ENCODE measurements around the gene LILRA1.
"Not testable (repeated sequence)": the region's sequence is repeated elsewhere in the genome, so short reads cannot be mapped to it uniquely, and the experiment has no call there.

DNA sequence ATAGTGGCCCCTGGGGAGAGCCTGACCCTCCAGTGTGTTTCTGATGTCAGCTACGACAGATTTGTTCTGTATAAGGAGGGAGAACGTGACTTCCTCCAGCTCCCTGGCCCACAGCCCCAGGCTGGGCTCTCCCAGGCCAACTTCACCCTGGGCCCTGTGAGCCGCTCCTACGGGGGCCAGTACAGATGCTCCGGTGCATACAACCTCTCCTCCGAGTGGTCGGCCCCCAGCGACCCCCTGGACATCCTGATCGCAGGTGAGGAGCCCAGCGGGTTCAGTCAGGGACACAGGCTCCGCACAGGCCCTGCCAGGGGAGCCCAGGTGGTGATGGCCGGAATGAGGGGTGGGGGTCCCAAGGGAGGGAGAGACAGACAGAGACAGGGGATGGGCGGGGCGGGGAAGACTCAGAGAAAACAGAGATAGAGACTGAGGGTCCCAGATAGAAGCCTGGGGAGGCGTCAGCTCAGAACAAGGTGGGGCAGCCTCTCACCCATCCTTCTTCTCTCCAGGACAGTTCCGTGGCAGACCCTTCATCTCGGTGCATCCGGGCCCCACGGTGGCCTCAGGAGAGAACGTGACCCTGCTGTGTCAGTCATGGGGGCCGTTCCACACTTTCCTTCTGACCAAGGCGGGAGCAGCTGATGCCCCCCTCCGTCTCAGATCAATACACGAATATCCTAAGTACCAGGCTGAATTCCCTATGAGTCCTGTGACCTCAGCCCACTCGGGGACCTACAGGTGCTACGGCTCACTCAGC lies 2.4 kb downstream of the LILRA1 start:
- not testable (repeated sequence) for TF ChIP-seq ZNF12 (CRISPR knock-in tag; IDR thresholded peaks at IDR 0.05); ELF1 (tag; IDR thresholded peaks at IDR 0.05); RFX1 (IDR thresholded peaks at IDR 0.05); JUN (IDR thresholded peaks at IDR 0.05; ENCODE audit: borderline replicate concordance, low read depth, low read length); JUN (CRISPR knock-in tag; IDR thresholded peaks at IDR 0.05; ENCODE audit: borderline replicate concordance); SIN3A (IDR thresholded peaks at IDR 0.05; ENCODE audit: borderline replicate concordance in 2 of 2, control insufficient read depth in 1 of 2, low read depth in 2 of 2, low read length in 2 of 2); SREBF2 (CRISPR knock-in tag; IDR thresholded peaks at IDR 0.05)
- TF ChIP-seq, protein P1, sequence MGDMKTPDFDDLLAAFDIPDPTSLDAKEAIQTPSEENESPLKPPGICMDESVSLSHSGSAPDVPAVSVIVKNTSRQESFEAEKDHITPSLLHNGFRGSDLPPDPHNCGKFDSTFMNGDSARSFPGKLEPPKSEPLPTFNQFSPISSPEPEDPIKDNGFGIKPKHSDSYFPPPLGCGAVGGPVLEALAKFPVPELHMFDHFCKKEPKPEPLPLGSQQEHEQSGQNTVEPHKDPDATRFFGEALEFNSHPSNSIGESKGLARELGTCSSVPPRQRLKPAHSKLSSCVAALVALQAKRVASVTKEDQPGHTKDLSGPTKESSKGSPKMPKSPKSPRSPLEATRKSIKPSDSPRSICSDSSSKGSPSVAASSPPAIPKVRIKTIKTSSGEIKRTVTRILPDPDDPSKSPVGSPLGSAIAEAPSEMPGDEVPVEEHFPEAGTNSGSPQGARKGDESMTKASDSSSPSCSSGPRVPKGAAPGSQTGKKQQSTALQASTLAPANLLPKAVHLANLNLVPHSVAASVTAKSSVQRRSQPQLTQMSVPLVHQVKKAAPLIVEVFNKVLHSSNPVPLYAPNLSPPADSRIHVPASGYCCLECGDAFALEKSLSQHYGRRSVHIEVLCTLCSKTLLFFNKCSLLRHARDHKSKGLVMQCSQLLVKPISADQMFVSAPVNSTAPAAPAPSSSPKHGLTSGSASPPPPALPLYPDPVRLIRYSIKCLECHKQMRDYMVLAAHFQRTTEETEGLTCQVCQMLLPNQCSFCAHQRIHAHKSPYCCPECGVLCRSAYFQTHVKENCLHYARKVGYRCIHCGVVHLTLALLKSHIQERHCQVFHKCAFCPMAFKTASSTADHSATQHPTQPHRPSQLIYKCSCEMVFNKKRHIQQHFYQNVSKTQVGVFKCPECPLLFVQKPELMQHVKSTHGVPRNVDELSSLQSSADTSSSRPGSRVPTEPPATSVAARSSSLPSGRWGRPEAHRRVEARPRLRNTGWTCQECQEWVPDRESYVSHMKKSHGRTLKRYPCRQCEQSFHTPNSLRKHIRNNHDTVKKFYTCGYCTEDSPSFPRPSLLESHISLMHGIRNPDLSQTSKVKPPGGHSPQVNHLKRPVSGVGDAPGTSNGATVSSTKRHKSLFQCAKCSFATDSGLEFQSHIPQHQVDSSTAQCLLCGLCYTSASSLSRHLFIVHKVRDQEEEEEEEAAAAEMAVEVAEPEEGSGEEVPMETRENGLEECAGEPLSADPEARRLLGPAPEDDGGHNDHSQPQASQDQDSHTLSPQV (IDR thresholded peaks at IDR 0.05) = not testable (repeated sequence)
- TF ChIP-seq, protein P2, sequence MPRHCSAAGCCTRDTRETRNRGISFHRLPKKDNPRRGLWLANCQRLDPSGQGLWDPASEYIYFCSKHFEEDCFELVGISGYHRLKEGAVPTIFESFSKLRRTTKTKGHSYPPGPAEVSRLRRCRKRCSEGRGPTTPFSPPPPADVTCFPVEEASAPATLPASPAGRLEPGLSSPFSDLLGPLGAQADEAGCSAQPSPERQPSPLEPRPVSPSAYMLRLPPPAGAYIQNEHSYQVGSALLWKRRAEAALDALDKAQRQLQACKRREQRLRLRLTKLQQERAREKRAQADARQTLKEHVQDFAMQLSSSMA (CRISPR knock-in tag; IDR thresholded peaks at IDR 0.05) = not testable (repeated sequence)
- TF ChIP-seq, protein P3, sequence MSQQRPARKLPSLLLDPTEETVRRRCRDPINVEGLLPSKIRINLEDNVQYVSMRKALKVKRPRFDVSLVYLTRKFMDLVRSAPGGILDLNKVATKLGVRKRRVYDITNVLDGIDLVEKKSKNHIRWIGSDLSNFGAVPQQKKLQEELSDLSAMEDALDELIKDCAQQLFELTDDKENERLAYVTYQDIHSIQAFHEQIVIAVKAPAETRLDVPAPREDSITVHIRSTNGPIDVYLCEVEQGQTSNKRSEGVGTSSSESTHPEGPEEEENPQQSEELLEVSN (IDR thresholded peaks at IDR 0.05; ENCODE audit: borderline replicate concordance in 1 of 2, extremely low read depth in 1 of 2, insufficient read depth in 1 of 2, insufficient read length in 1 of 2, low read depth in 1 of 2, low read length in 1 of 2, poor library complexity in 1 of 2, severe bottlenecking in 1 of 2) = not testable (repeated sequence)
- TF ChIP-seq, protein P4, sequence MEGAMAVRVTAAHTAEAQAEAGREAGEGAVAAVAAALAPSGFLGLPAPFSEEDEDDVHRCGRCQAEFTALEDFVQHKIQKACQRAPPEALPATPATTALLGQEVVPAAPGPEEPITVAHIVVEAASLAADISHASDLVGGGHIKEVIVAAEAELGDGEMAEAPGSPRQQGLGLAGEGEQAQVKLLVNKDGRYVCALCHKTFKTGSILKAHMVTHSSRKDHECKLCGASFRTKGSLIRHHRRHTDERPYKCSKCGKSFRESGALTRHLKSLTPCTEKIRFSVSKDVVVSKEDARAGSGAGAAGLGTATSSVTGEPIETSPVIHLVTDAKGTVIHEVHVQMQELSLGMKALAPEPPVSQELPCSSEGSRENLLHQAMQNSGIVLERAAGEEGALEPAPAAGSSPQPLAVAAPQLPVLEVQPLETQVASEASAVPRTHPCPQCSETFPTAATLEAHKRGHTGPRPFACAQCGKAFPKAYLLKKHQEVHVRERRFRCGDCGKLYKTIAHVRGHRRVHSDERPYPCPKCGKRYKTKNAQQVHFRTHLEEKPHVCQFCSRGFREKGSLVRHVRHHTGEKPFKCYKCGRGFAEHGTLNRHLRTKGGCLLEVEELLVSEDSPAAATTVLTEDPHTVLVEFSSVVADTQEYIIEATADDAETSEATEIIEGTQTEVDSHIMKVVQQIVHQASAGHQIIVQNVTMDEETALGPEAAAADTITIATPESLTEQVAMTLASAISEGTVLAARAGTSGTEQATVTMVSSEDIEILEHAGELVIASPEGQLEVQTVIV (CRISPR knock-in tag; IDR thresholded peaks at IDR 0.05; ENCODE audit: borderline replicate concordance) = not testable (repeated sequence)

Data from K562 (cell line).